KMS-11 (cell line): Measurements from ENCODE around the gene IQCM.

Source experiments
- H2AFZ ChIP-seq: fragments of 200-600 bp; sonication (generic); 2 replicates; pipeline ENCODE4 v1.6.1; 2016; ENCODE audit warnings: antibody characterized with exemption, mixed run types, low read depth
- H3K27ac ChIP-seq: fragments of 200-600 bp; sonication (generic); 2 replicates; pipeline ENCODE4 v1.6.1; 2016; ENCODE audit warnings: mild to moderate bottlenecking, mixed run types
- H3K27me3 ChIP-seq: fragments of 200-600 bp; sonication (generic); 2 replicates; pipeline ENCODE4 v1.6.1; 2017; ENCODE audit warnings: mild to moderate bottlenecking, low read depth, mixed run types, moderate library complexity; ENCODE audit not compliant: insufficient read depth
- H3K36me3 ChIP-seq: fragments of 200-600 bp; sonication (generic); 2 replicates; pipeline ENCODE4 v1.6.1; 2017; ENCODE audit warnings: mild to moderate bottlenecking, mixed run types; ENCODE audit not compliant: insufficient read depth
- H3K4me1 ChIP-seq: fragments of 200-600 bp; sonication (generic); 2 replicates; pipeline ENCODE4 v1.6.1; 2016; ENCODE audit warnings: mild to moderate bottlenecking, low read depth, mixed run types; ENCODE audit not compliant: poor library complexity, severe bottlenecking
- H3K4me2 ChIP-seq: fragments of 200-600 bp; sonication (generic); 2 replicates; pipeline ENCODE4 v1.7.0; 2016; ENCODE audit warnings: mild to moderate bottlenecking, mixed run types
- H3K4me3 ChIP-seq: fragments of 200-600 bp; sonication (generic); IDR thresholded peaks from 2 replicates; pipeline ENCODE4 v1.6.1; 2017; ENCODE audit warnings: low read depth, low read length, mixed read lengths; ENCODE audit not compliant: insufficient read depth
- H3K79me2 ChIP-seq: fragments of 200-600 bp; sonication (generic); 2 replicates; pipeline ENCODE4 v1.6.1; 2016; ENCODE audit warnings: low read depth, mixed run types; ENCODE audit not compliant: insufficient read depth
- H3K9ac ChIP-seq: fragments of 200-600 bp; sonication (generic); 2 replicates; pipeline ENCODE4 v1.6.1; 2016; ENCODE audit warnings: mild to moderate bottlenecking, mixed run types
- H4K20me1 ChIP-seq: fragments of 200-600 bp; sonication (generic); 2 replicates; pipeline ENCODE4 v1.6.1; 2016; ENCODE audit warnings: mild to moderate bottlenecking, mixed run types; ENCODE audit not compliant: insufficient read depth
- CTCF ChIP-seq: fragments of 200-600 bp; sonication (generic); conservative IDR thresholded peaks from 2 replicates; pipeline ENCODE4 v1.6.1; 2017; ENCODE audit warnings: low read depth, mild to moderate bottlenecking, antibody characterized with exemption, low read length, moderate library complexity, mixed read lengths

IQCM gene

DNA sequence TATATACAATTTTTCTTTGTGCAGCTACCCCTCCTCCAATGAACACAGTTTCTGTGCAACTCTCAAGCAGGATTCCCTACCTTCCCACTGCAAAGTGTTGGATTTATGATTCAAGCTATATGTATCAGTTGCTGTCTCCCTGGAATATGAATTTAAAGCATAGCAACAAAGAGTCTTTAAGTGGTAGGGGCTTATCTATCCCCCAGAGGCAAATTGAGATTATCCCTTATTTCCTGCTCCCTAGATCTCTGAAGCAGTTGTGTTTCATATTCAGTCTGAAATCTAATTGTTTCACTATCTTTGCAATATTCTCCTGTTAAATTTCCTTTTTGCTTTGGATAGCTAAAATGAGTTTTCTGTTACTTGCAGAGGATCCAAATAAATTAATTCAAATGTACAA lies 263.0 kb downstream of the IQCM start:
- no peak overlapping the region for H3K4me2 ChIP-seq
- H3K9ac ChIP-seq = no peak overlapping the region
- no peak for TF ChIP-seq CTCF
- H3K4me3 ChIP-seq = no peak overlapping the region
- H2AFZ ChIP-seq = no peak overlapping the region
- H3K36me3 ChIP-seq = no peaks in the 10 kb centered on the region
- H3K4me1 ChIP-seq = no peaks in the 10 kb centered on the region
- H3K27ac ChIP-seq = no peak overlapping the region
- H4K20me1 ChIP-seq = no peaks in the 10 kb centered on the region
- no peaks in the 10 kb centered on the region for H3K27me3 ChIP-seq
- H3K79me2 ChIP-seq = no peaks in the 10 kb centered on the region

- Histone ChIP-seq H3K9ac (no peak overlapping the region), H3K36me3 (no peaks in the 10 kb centered on the region), H3K4me3 (no peak overlapping the region), H3K79me2 (no peaks in the 10 kb centered on the region), H3K27ac (no peak overlapping the region), H3K4me1 (no peaks in the 10 kb centered on the region), H4K20me1 (no peaks in the 10 kb centered on the region), H2AFZ (no peak overlapping the region), H3K27me3 (no peaks in the 10 kb centered on the region), H3K4me2 (no peak overlapping the region)
- no peak for TF ChIP-seq CTCF
These were observed 265.7 kb downstream of the IQCM start for GRCh38 chr4:149549911-149550310.

DNA sequence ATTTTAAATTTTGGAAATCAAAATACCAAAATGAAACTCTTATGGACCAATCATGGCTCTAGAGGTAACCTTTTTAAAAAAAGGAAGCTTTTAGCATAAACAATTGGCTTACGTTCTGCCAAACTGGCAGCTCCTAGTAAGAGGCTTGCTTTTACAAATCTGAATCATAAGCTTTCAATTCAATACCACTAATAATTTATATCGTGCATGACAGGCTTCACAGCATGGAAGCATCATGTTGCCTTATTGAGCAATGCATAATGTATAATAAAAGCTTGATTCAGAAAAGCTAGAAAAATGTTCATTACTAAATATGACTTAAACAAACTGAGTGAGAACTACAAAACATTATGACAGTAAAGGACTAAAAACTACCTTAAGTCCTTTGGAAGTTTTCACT lies 280.9 kb downstream of the IQCM start:
- Histone ChIP-seq H4K20me1 (no peaks in the 10 kb centered on the region), H3K36me3 (no peaks in the 10 kb centered on the region), H2AFZ (no peak overlapping the region), H3K27me3 (no peaks in the 10 kb centered on the region), H3K79me2 (no peaks in the 10 kb centered on the region), H3K4me1 (no peaks in the 10 kb centered on the region), H3K4me2 (no peak overlapping the region), H3K9ac (no peak overlapping the region), H3K27ac (no peak overlapping the region), H3K4me3 (no peak overlapping the region)
- no peak for TF ChIP-seq CTCF

DNA sequence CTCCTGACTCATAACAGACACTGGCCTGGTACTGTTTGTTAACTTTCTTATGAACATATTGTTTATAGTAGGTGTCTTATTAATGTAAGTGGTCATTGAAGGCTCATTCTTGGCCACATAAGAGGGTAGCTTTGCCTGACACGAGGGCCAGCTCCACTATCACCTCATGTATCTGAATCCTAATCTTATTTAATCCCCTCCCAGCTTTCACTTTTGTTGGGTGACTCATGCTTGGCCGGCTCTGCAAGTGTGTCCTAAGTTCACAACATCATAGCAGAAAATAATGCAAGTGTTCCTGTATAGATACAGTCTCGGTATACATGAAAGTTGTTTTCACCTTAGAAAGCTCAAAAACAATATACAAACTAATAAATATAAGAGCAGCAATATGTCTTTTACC lies 283.8 kb downstream of the IQCM start:
- no peaks in the 10 kb centered on the region for H3K27me3 ChIP-seq
- H3K9ac ChIP-seq = no peak overlapping the region

More for the DNA sequence above, 283.8 kb downstream of the IQCM start:
- Histone ChIP-seq H4K20me1 (no peaks in the 10 kb centered on the region), H3K36me3 (no peaks in the 10 kb centered on the region), H3K4me3 (no peak overlapping the region), H2AFZ (no peak overlapping the region), H3K4me1 (no peaks in the 10 kb centered on the region), H3K79me2 (no peaks in the 10 kb centered on the region), H3K4me2 (no peak overlapping the region), H3K27ac (no peak overlapping the region)
- TF ChIP-seq CTCF = no peak
